HepG2 (cell line): ENCODE measurements around the gene SMAD7.
A peak's percentile ranks its signal among the peaks of the same experiment; 100 is the strongest.

Experiments used
- CBX2 ChIP-seq, 2 experiments: fragments of 200-600 bp in 1 of 2; sonication (generic); formaldehyde crosslinking in 1 of 2; IDR thresholded peaks; 2 replicates each; pipeline versions ENCODE4 v1.7.0 to v1.8.1; 2018 to 2022; ENCODE audit warnings: low read depth in 2 of 2, low read length in 1 of 2, mild to moderate bottlenecking in 1 of 2, missing genetic modification reagents in 1 of 2
- EP300 ChIP-seq, 3 experiments: sonication (generic) in 1 of 3; formaldehyde crosslinking in 1 of 3; IDR thresholded peaks; 2 replicates each; pipeline versions ENCODE4 v1.5.1 to v1.6.1; 2011 to 2020; ENCODE audit warnings: low read depth in 2 of 3, low read length in 2 of 3, borderline replicate concordance in 1 of 3, improper control_type of control experiment in 1 of 3, mild to moderate bottlenecking in 1 of 3, missing genetic modification reagents in 1 of 3, moderate library complexity in 1 of 3
- JUN ChIP-seq: sonication (generic); formaldehyde crosslinking; IDR thresholded peaks from 2 replicates; pipeline ENCODE4 v1.4.0; 2020; ENCODE audit warnings: mild to moderate bottlenecking, missing genetic modification reagents
- NR2C2 ChIP-seq: sonication (generic); formaldehyde crosslinking; IDR thresholded peaks from 2 replicates; pipeline ENCODE4 v1.4.0; 2020; ENCODE audit warnings: missing genetic modification reagents, mild to moderate bottlenecking, moderate library complexity, borderline replicate concordance
- PTBP1 ChIP-seq: fragments of 200-400 bp; formaldehyde crosslinking; IDR thresholded peaks from 2 replicates; pipeline ENCODE4 v1.6.1; 2018; ENCODE audit warnings: low read length, low read depth; ENCODE audit not compliant: poor library complexity, severe bottlenecking
- SIN3B ChIP-seq: fragments of 150-350 bp; IDR thresholded peaks from 2 replicates; pipeline ENCODE4 v1.6.1; 2014; ENCODE audit warnings: low read length
- ZNF776 ChIP-seq: sonication (generic); formaldehyde crosslinking; IDR thresholded peaks from 2 replicates; pipeline ENCODE4 v1.4.0; 2020; ENCODE audit warnings: mild to moderate bottlenecking, missing genetic modification reagents
- TF ChIP-seq, protein P1 (sequence below): sonication (generic); formaldehyde crosslinking; IDR thresholded peaks from 2 replicates; pipeline ENCODE4 v1.5.0; 2020; ENCODE audit warnings: mild to moderate bottlenecking, missing genetic modification reagents, moderate library complexity
- TF ChIP-seq, protein P2 (sequence below), 2 experiments: IDR thresholded peaks; 2 replicates each; pipeline ENCODE4 v1.6.1; 2011 to 2012; ENCODE audit warnings: low read length in 2 of 2, borderline replicate concordance in 1 of 2, low read depth in 1 of 2, mild to moderate bottlenecking in 1 of 2, moderate library complexity in 1 of 2
- TF ChIP-seq, protein P3 (sequence below), 2 experiments: fragments of 450-650 bp in 1 of 2; sonication (generic) in 1 of 2; formaldehyde crosslinking; IDR thresholded peaks; 2 replicates each; pipeline versions ENCODE4 v1.5.0 to v1.8.0; 2020 to 2022; ENCODE audit warnings: mild to moderate bottlenecking in 1 of 2, missing genetic modification reagents in 1 of 2

DNA sequence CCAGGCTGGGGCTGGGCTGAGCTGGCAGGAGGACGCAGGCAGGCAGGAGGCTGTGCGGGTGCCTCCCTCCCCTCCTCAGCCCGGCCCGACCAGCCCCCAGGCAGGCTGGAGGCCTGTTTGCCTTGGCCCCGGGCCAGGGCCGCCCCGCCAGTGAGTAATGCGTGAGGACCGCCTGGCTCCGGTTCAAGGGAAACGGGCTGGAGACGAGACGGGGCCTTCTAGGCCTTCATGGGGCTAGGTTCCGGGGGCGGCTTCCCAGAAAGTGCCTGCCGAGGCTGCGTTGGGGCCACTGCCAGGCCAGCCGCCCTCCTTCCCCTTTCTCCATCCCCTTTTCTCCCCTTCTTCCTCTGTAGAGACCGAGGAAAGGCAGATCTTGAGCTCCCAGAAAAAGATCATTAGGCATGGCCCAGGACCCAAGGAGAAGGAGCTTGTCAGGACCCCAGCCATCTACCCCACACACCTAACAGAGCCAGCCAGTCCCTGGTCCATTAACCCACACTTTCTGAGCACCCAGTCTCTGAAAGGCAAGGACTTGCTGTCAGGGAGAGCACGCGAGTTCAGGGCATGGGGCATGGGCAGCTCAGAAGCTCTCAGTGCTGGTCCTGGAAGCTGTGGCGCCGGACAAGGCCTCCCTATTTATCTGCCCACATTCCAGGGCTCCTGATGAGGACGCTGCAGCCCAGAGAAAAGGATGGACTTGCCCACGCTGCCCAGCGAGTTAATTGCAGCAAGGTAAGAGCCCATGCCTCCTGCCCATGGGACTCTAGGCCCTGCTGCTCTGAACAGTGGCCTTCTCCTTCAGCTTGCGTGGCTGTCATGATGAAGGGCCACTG lies 48.5 kb downstream of the SMAD7 start:
- TF ChIP-seq SIN3B (no peak), ZNF776 (CRISPR knock-in tag) (no peak), EP300 (IDR thresholded peaks at IDR 0.05; ENCODE audit: low read depth in 2 of 2, low read length in 2 of 2) (peak in 1 of 2 experiments; percentile 85; a peak in 2 of 4 replicates), EP300 (CRISPR knock-in tag; IDR thresholded peaks at IDR 0.05; ENCODE audit: borderline replicate concordance) (peak; percentile 78; the same call in 1 of the 2 replicates), PTBP1 (no peak), JUN (CRISPR knock-in tag) (peak; percentile 89), NR2C2 (CRISPR knock-in tag) (no peak), CBX2 (IDR thresholded peaks at IDR 0.05; ENCODE audit: low read depth, low read length) (no peak), CBX2 (CRISPR knock-in tag; IDR thresholded peaks at IDR 0.05; ENCODE audit: low read depth) (no peak)
- TF ChIP-seq, protein P1, sequence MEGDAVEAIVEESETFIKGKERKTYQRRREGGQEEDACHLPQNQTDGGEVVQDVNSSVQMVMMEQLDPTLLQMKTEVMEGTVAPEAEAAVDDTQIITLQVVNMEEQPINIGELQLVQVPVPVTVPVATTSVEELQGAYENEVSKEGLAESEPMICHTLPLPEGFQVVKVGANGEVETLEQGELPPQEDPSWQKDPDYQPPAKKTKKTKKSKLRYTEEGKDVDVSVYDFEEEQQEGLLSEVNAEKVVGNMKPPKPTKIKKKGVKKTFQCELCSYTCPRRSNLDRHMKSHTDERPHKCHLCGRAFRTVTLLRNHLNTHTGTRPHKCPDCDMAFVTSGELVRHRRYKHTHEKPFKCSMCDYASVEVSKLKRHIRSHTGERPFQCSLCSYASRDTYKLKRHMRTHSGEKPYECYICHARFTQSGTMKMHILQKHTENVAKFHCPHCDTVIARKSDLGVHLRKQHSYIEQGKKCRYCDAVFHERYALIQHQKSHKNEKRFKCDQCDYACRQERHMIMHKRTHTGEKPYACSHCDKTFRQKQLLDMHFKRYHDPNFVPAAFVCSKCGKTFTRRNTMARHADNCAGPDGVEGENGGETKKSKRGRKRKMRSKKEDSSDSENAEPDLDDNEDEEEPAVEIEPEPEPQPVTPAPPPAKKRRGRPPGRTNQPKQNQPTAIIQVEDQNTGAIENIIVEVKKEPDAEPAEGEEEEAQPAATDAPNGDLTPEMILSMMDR (CRISPR knock-in tag): peak; percentile 65
- TF ChIP-seq, protein P2, sequence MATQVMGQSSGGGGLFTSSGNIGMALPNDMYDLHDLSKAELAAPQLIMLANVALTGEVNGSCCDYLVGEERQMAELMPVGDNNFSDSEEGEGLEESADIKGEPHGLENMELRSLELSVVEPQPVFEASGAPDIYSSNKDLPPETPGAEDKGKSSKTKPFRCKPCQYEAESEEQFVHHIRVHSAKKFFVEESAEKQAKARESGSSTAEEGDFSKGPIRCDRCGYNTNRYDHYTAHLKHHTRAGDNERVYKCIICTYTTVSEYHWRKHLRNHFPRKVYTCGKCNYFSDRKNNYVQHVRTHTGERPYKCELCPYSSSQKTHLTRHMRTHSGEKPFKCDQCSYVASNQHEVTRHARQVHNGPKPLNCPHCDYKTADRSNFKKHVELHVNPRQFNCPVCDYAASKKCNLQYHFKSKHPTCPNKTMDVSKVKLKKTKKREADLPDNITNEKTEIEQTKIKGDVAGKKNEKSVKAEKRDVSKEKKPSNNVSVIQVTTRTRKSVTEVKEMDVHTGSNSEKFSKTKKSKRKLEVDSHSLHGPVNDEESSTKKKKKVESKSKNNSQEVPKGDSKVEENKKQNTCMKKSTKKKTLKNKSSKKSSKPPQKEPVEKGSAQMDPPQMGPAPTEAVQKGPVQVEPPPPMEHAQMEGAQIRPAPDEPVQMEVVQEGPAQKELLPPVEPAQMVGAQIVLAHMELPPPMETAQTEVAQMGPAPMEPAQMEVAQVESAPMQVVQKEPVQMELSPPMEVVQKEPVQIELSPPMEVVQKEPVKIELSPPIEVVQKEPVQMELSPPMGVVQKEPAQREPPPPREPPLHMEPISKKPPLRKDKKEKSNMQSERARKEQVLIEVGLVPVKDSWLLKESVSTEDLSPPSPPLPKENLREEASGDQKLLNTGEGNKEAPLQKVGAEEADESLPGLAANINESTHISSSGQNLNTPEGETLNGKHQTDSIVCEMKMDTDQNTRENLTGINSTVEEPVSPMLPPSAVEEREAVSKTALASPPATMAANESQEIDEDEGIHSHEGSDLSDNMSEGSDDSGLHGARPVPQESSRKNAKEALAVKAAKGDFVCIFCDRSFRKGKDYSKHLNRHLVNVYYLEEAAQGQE (IDR thresholded peaks at IDR 0.05; ENCODE audit: borderline replicate concordance in 1 of 2, low read depth in 1 of 2, low read length in 2 of 2): no peak
- TF ChIP-seq, protein P3, sequence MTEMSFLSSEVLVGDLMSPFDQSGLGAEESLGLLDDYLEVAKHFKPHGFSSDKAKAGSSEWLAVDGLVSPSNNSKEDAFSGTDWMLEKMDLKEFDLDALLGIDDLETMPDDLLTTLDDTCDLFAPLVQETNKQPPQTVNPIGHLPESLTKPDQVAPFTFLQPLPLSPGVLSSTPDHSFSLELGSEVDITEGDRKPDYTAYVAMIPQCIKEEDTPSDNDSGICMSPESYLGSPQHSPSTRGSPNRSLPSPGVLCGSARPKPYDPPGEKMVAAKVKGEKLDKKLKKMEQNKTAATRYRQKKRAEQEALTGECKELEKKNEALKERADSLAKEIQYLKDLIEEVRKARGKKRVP (CRISPR knock-in tag; IDR thresholded peaks at IDR 0.05): no peak
